B cell (primary cell): ENCODE results near the gene SLC25A29.

Experiments
- EZH2 ChIP-seq: IDR thresholded peaks from 2 replicates; pipeline ENCODE4 v1.6.1; 2012; ENCODE audit warnings: borderline replicate concordance, low read depth, mild to moderate bottlenecking, moderate library complexity, low read length; ENCODE audit not compliant: insufficient read depth, poor library complexity, severe bottlenecking
- TF ChIP-seq, protein P1 (sequence below): fragments of 200-600 bp; IDR thresholded peaks from one replicate; pipeline ENCODE4 v1.8.0; 2022; ENCODE audit warnings: antibody characterized with exemption, mild to moderate bottlenecking

DNA sequence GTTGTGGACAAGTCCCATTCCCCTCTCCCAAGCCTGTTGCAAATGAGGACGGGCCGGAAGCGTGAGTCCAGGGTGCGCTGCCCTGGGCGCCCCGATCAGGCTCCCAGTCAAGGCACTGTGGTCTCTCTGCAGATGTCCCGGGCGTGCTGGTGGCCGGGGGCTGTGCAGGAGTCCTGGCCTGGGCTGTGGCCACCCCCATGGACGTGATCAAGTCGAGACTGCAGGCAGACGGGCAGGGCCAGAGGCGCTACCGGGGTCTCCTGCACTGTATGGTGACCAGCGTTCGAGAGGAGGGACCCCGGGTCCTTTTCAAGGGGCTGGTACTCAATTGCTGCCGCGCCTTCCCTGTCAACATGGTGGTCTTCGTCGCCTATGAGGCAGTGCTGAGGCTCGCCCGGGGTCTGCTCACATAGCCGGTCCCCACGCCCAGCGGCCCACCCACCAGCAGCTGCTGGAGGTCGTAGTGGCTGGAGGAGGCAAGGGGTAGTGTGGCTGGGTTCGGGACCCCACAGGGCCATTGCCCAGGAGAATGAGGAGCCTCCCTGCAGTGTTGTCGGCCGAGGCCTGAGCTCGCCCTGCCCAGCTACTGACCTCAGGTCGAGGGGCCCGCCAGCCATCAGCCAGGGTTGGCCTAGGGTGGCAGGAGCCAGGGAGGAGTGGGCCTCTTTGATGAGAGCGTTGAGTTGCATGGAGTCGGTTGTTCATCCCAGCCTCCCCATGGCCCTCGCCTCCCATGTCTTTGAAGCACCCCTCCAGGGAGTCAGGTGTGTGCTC lies 23.2 kb upstream of the SLC25A29 start:
- TF ChIP-seq, protein P1, sequence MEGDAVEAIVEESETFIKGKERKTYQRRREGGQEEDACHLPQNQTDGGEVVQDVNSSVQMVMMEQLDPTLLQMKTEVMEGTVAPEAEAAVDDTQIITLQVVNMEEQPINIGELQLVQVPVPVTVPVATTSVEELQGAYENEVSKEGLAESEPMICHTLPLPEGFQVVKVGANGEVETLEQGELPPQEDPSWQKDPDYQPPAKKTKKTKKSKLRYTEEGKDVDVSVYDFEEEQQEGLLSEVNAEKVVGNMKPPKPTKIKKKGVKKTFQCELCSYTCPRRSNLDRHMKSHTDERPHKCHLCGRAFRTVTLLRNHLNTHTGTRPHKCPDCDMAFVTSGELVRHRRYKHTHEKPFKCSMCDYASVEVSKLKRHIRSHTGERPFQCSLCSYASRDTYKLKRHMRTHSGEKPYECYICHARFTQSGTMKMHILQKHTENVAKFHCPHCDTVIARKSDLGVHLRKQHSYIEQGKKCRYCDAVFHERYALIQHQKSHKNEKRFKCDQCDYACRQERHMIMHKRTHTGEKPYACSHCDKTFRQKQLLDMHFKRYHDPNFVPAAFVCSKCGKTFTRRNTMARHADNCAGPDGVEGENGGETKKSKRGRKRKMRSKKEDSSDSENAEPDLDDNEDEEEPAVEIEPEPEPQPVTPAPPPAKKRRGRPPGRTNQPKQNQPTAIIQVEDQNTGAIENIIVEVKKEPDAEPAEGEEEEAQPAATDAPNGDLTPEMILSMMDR: no peak
- TF ChIP-seq EZH2: no peak
